GM21737 (cell line): ENCODE data around the gene WDR75.
"Not testable (repeated sequence)": the region's sequence is repeated elsewhere in the genome, so short reads cannot be mapped to it uniquely, and the experiment has no call there.

Experiments used
- ATAC-seq: cut with Tn5 transposase; IDR thresholded peaks from one replicate; pipeline ENCODE4 v1.9.1; 2021; ENCODE audit warnings: mild to moderate bottlenecking, moderate library complexity; ENCODE audit not compliant: unreplicated experiment

The WDR75 gene

DNA sequence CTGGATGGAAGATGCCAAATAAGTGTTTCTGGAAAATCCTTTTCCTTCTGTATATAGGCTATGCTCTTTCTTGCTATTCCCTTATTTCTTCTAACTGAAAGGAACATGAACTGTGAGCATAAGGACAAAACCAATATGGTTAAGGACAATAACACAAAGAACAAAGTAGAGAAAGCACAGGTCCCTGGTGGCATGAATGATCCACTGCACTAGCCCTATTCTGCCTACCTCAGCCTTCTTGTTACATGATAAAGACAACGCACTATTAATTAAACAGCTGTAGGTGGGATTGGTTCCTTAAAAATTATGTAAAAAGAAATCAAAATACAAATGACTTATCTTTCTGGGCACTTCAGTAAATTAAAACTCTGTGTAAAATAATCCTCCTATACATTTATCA lies 1.9 kb upstream of the WDR75 start:
- no peak for ATAC-seq

DNA sequence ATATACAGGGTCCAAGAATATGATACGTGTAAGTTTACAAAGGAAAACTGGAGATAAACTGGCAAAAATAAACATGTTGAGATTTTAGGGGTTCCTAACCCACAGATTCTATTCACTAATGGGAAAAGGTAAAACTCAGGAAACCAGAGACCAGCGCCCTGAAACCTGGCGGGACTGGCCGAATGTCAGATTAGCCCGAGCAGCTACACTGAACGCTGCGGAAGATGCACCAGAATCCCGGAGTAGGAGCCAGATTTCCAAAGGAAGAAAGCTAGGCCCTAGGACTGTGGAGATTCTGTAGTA lies 679 bp upstream of the WDR75 start:
- ATAC-seq, result peak; percentile 25

DNA sequence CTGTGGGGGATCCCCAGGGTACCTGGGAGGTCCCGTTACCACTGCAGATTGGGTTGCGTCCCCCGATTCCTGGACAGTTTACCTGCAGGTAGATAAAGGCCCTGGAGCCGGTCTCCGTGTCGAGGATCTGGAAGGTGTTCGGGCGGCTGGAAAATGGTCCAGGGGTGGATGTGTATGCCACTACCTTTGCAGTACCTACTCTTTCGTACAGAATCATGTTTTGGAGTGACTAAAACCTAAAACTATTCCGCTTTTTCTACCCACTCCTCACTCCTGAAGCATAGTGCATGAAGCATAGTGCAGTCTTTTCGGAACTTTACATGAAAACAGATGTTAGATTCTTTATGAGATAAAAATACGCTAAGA lies 418 bp downstream of the WDR75 start:
- ATAC-seq, result no peak

DNA sequence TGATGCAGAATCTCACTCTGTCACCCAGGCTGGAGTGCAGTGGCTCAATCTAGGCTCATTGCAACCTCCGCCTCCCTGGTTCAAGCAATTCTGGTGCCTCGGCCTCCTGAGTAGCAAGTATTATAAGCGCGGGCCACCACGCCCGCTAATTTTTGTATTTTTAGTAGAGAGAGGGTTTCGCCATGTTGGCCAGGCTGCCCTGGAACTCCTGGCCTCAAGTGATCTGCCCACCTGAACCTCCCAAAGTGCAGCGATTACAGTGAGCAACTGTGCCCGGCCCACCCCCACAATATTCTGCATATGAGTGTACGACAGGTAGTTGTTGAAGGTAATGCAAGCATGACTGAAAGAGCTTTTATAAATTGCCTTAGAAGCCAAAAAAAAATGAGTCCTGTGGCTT lies 1.2 kb downstream of the WDR75 start:
- ATAC-seq, result no peak

DNA sequence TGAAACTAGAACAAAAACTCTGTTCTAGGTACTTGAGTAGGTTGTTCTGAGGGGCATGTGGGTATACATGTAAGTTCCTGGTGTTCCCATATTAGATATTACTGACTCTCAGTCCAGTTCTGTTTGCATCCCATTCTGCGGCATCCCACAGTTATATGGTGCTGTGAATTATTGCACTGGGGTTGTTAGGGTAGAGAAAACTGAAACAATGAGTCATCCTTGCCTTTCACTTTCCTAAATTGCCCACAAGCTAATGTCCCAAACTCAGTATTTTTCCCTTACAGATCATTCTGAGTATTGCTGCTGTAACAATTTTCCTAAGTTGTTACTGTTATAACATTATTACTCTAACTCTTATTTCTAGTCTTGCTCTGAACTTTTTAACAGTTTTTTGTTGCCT lies 3.0 kb downstream of the WDR75 start:
- peak; percentile 24 for ATAC-seq

DNA sequence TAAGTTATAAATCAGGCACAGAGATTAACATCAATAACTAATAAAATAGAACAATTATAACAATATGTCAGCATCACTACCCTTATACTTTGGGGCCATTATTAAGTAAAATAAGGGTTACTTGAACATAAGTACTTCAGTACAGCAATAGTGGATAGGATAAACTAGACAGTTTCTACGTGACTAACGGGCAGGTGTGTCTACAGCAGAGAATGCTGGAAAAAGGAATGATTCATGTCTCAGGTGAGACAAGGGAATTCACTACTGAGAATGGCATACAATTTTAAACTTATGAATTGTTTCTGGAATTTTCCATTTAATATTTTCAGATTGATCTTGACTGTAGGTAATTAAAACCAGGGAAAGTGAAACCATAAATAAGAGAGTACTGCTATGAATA lies 5.5 kb downstream of the WDR75 start:
- ATAC-seq, result no peak

DNA sequence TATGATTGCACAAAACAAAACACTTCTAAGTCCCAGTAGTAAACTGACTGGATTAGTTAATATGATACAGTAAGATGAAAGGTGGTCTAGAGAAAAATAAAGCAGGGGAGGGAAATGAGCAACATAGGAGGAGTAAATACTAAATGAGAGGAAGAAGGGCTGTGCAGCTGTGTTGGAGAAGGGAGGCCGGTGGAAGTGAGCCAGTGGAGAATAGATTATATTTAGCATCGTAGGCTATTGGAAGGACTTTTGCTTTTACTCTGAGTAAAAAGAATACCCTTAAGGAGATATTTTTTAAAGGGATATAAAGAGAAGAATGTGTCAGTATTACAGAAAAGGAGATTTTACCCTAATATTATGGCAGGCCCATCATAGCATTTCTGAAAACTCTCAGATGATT lies 12.7 kb downstream of the WDR75 start:
- no peak for ATAC-seq

DNA sequence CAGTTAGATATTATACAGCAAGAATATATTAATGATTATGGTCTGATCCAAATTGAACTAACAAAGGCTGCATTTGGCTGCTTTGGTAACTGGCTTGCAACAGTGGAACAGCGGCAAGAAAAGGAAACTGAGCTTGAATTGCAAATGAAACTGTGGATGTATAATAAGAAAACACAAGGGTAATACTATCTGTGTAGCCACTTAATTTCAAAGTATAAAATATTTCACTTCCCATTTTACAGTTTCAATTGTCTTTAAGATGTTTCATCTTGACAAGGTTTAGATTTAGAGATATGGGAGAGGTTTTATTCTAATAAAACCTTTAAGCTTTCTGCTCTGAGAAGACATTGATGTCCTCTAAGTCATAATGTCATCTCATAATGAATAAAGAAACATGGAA lies 23.8 kb downstream of the WDR75 start:
- no peak for ATAC-seq

DNA sequence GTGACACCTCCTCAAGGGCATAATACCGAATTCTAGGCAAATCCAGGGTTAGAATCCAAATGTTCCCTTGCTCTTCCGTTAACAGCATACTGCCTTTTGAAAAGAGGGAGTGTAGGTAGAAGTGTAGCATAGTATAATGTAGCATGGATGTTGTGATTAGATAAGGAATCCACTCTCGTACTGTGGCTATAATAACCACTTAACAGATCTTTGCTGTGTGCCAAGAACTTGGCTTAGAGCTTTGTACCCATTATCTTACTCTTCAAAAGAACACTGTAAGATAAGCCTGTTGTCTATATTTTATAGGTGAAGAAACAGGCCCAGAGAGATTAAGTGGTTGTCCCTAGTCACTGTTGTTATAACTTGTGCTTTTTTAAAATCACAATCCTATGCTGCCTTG lies 24.2 kb downstream of the WDR75 start:
- no peak for ATAC-seq

DNA sequence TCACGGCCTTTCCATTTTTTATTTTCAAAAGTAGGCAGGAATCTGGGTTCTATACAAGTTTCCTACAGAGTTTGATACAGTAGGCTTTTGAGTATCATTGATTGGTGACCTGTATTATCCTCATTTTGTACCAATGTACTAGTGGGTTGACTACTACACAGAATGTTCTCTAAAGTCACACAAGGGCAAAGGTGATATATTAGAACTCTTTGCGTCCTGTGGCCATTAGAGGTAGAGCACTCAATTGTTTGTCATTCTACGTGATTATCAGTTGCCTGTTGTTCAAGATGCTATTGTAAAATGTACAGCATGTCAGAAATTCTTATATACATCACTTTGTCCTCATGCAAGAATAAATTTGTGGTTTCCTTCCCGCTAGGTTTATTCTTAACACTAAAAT lies 24.8 kb downstream of the WDR75 start:
- no peak for ATAC-seq

DNA sequence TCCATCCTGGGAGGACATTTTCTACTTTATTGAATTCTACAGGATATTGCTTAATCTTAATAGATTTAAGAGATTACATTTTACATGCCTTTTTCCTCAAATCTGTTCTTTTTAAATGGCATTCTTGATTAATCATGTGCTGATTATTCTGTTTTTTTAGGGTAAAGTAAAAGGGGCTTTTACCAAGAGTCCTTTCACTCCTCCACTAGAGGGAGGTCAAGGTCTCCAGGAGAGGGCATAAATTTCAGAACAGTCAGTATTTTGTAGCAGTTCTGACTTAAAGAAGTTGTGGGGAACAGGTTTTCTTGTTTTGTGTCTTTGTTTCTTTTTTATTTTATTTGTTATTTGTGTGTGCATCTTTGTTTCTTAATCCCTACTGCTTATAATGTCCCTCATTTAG lies 25.4 kb downstream of the WDR75 start:
- ATAC-seq, result no peak

DNA sequence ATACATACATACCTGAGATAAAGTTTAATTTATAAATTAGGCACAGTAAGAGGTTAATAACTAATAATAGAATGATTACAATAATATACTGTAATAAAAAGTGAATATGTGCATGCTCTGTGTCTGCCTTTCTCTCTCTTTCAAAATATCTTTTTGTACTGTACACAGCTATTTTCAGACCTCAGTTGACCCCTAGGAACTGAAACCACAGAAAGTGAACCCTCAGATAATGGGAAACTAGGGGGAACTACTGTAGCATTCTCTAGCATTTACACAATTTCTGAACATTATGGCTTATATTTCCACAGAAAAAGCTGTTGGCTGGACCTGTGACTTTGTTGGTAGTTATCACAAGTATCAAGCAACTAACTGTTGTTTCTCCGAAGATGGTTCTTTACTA lies 25.9 kb downstream of the WDR75 start:
- no peak for ATAC-seq

DNA sequence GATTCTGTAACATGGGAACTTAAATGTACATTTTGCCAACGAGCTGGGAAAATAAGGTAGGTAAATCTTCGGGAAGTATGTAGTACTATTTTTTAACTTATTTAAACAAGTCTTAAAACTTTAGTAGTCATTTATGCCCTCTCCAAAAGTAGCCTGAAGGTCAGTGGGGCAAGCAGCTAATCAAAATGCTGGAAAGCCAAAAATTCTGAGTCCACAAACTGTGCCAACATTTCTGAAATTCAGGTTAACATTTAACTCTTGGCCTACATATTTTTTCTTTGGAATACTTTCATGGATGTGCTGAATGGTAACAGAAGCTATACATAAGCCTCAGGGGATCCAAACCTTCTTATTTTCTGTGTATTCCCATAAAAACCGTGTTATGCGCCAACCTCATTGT lies 26.3 kb downstream of the WDR75 start:
- no peak for ATAC-seq

DNA sequence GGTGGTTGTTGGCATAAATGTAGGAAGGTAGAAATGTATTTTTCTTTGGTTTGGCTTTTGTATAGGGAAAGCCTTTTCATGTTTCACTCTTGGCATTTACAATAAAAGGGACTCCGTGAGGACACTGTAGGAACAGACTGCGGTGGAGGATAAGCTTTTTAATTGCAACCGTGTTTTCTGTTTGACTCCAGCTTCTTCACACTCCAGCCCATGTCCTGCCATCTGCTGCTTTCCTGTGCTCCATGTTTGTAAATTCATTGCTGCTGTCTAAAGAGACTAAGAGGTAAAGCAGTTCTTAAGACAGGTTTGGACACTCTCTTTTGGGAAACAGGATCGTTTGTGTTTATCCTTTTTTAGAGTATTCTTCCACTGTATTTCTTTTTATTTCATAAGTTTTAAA lies 33.3 kb downstream of the WDR75 start:
- no peak for ATAC-seq

DNA sequence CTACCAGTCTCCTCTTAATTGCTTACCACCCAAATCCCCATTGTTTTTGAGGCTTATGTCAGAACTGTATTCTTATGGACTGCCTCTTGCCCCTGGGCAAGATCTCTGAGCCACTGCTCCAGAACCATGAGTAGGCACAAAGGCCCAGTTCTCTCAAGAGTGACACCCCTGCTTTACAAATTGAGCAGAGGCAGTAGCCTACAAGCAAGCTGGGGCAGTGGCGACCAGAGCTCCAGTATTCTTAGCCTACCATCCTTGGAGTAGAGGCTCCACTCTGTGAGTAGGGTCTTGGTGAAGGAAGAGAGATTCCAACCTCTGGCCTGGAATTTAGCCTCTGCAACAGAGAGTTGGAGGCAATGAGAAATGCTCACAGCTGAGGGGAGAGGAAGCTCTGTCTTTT lies 36.5 kb downstream of the WDR75 start:
- ATAC-seq, result no peak

DNA sequence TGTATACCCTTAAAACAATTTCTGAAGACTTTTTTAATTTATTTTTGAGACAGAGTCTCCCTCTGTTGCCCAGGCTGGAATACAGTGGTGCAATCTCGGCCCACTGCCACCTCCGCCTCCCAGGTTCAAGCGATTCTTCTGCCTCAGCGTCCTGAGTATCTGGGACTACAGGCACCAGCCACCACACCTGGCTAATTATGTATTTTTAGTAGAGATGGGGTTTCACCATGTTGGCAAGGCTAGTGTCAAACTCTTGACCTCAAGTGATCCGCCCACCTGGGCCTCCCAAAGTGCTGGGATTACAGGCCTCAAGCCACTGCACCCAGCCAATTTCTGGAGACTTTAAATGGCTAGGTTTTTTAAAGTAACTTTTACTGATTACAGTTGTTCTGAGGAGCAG lies 37.0 kb downstream of the WDR75 start:
- ATAC-seq, result not testable (repeated sequence)

DNA sequence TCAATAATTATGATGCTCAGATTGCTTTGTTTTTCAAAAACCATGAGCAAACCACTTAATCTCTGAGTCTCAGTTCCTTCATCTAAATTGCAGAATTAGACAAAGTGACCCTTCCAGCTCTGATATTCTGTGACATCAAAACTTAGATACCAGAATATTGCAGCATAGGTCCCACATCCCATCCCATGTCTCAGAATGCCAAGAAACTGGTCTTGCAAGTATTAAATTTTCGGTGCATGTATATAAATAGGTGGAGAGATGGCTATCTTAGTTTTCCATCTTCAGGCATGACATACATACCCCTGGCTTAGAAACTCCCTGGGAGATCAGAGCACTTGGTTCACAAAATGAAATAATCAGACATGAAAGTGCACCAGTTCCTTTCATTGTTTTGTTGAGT lies 39.8 kb downstream of the WDR75 start:
- no peak for ATAC-seq

DNA sequence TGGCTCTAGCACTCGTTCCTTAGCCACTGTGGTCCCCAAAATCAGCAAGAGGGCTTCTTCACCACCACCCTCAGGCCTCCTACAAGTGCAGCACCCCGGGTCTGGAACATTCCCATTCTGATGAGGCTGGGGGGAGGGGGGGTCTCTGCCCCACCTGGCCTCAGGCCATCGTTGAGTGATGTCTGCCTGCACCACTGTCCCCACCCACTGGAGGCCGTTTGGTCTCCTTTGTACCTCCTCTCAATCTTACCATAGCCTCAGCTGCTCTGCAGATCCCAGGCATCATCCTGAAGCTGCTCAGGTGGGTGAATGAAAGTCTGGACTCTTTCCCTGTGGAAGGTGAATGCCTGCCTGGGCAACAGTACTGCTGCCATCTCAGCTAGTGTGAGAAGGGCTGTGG lies 42.3 kb downstream of the WDR75 start:
- ATAC-seq, result no peak

DNA sequence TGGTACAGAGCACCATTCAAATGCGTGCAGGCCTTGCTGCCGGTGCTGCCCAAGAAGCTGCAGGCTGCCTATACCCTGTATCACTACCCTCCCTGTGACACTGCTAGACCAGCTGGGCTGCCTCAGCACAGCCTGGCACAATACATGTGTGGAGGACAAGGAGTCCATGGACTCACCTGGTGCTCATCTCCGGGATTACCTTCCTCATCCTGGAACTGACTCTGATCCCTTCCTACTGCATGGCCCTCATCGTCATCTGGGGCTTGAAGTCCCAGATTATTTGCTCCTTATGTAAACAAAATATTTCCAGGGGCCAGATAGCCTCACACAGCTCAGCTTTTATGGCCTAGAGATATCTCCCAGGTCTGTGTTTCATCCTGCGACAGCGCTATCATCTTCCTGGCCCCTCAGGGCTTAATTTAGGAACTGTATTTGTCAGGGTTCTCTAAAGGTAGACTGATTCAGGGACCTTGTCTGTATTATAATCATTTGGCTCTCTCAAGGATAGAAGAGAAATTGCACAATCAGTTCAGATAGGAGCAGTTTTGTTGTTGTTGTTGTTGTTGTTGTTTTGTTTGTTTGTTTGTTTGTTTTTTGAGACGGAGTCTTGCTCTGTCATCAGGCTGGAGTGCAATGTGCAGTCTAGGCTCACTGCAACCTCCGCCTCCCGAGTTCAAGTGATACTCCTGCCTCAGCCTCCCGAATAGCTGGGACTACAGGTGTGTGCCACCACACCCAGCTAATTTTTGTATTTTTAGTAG lies 42.9 kb downstream of the WDR75 start:
- no peak for ATAC-seq

DNA sequence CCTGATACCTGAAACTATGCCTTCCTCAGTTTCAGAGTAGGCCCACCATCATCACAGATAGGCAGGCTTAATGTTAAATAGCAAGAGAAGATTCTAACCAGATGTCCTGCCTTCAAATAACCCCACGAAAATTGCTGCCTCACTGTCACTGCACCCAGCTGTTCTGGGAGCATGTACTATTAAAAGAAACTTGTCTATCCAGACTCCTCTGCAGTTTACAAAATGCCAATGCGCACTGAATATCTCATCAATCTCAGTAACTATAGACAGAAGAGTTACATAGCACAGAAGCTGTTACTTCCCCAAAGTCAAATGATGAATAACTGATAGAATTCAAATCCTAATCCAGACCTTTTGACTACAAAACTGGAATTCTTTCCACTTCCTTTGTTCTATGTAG lies 43.9 kb downstream of the WDR75 start:
- no peak for ATAC-seq

DNA sequence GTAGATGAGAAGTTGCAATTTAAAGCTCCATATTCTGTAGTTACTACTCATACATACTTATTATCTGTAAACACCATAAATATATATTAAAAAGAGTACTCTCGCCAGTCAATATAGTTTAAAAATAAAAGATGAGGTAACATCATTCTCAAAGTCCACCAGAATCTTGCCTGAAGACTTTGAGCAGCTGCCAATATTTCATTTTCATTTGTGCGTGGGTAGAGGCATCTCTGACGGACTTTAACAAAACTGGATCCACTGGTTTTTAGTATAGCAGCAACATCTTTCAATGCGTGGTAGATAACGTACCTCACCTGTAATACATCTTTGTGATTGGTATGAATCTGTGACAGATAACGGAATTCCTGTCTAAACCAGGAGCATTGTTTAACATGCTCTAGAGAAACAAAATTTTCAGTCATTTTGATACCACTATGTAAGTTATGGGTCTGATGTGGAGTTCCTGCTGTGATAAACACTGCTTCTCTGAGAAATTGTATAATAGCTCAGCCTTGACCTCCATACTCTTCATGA lies 45.0 kb downstream of the WDR75 start:
- no peak for ATAC-seq

DNA sequence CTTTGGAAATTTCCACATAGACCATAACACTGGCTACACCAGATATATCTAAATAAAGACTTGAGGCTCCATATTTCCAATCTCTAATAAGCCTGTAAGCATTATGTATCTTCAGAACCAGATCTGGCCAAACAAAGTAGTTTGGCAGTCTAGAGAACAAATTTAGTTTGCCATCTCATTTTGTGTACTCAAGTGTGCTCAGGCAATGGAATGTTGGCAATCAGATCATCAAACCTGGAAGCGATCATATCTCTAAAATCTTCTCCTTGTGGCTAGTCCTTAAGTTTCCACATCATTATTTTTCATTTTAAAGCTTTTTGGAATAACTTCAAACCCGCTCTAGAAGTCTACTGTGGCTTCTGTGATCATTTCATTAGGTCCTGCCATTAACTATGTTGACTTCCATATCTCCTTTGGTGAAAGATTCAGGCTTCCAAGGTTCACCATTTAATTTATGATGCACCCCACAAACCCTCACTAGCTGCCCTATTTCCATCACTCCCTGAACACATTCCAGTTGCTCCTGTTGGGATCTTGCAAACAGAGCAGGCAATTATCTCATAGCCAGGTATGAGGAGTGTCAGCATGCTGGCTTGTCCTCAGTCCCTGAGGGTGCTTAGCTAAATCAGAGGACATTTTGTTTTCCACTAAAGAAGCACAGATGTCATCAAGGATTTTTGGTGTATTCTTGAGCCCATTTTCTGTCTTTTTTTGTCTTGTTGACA lies 46.2 kb downstream of the WDR75 start:
- no peak for ATAC-seq

DNA sequence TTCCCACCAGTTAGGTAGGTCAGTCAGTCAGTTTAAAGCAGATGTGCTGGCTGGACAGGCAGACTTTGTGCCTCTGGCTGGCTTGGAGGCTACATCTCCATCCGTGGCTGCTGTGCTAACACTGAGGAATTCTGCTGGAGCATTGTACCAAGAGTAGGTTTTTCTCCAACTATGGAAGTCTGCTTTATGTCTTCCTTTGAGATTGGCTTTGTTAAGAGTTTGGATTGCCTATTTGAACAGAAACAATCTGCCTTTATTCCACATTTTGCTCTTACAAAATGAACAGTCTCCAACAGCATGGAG lies 46.7 kb downstream of the WDR75 start:
- no peak for ATAC-seq
